ENCODE data around the gene EMILIN1.
"Not testable (repeated sequence)": the region's sequence is repeated elsewhere in the genome, so short reads cannot be mapped to it uniquely, and the experiment has no call there.

The EMILIN1 gene

GRCh38 chr2:27095745-27096651, 17.6 kb downstream of the EMILIN1 start:
- no peak for DNase-seq

DNA sequence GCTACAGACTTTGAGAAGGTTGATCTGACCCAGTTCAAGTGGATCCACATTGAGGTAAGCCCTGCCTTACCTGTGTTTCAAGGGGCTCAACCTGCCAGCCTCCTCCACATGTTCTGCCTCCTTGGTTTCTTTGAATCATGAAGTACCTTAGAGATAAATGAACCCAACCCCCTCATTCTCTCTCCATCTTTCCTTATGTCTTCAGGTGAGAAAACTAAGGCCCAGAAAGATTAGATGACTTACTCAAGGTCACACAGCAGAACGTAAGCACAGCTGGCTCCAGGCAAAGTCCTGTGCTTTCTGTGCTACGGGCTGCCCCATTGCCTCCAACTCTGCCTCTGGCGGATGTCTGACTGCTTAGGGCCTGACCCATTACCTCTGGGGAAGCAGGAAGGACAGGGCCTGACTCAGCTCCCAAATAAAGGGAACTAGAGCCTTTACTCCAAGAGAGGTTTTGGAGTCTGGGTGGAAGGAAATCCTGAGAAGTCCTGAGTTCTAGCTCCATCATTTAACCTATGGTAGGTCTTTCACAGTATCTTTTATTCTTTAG, 18.4 kb downstream of the EMILIN1 start:
- DNase-seq = no peak

DNA sequence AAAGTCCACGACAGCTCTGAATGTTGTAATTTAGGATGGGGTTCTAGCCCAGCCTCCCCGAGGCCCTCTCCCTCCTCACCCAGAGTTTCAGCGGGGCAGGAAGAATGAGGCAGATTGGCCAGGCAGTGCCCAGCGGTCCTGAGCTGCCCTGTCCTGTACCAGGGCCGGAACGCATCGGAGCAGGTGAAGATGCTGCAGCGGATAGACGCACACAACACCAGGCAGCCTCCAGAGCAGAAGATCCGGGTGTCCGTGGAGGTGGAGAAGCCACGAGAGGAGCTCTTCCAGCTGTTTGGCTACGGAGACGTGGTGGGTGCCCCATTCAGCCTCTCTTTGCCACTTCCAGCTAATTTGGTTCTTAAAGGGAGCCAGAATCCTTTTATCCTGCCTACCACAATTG, 18.9 kb downstream of the EMILIN1 start:
- no peak for DNase-seq

DNA sequence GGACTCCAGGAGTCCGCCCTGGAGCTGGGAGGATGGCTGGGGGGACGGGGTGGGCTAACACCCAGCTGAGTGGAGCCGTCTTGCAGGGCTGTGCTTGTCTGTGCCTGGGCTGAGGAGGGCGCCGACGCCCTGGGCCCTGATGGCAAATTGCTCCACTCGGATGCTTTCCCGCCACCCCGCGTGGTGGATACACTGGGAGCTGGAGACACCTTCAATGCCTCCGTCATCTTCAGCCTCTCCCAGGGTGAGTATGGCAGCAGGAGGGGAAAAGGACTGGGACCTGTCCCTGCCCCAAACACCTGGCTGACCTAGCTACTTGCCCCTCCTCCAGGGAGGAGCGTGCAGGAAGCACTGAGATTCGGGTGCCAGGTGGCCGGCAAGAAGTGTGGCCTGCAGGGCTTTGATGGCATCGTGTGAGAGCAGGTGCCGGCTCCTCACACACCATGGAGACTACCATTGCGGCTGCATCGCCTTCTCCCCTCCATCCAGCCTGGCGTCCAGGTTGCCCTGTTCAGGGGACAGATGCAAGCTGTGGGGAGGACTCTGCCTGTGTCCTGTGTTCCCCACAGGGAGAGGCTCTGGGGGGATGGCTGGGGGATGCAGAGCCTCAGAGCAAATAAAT, 21.0 kb downstream of the EMILIN1 start:
- no peak for DNase-seq

GRCh38 chr2:27100036-27100435, 21.6 kb downstream of the EMILIN1 start:
- no peak for DNase-seq

DNA sequence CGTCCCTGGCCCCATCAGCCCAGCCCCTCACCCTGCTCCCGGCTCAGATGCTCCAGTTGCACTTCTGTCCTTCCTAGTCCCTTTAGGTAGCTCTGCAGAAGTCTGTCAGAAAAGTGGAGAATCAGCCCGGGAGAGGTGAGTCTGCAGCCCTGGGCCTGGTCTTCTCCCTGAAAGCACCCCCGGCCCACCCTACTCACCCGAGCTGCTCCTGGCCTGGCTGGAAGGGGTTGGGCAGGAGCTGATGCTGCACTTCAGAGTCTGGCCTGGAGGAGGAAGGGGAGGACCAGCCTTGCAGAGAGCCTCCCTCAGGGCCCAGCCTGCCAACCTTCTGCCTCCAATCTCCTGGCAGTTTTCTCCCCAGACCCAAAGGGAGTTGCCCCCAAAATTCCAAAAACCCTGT, 23.9 kb downstream of the EMILIN1 start:
- no peak for DNase-seq

DNA sequence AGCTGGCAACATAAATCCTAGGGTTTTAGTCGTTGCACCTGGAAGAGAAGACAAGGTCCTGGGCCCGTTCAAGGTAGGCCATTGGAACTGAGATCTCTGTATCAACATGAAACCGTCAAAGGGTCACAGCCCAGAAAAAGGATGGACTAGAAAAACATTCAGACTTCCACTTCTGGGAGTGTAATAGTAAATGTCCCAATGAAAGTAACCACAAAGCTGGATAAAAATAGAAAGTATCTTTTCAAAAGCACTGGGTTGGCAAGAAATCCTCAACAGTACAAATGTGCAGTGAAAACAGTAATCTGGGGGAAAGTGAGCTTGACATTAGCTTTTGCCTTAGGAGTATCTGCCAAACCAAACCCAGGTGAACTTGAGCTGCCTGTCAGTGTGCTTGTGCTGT, 27.6 kb downstream of the EMILIN1 start:
- DNase-seq = no peak

DNA sequence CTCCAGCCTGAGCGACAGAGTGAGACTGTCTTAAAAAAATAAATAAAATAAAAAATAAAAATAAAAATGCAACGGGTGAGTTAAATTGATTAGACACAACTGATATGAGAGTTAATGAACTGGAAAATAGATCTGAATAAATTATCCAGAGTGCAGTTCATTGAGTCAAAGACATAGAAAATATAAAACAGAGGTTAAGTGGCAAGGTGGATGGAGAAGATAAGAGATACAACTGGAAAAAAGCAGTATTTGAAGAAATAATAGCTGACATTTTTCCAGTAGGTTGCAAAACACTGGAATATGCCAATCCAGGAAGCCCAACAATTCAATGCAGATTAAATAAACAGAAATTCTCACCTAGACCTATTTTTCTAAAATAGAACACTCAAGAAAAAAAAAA, 29.8 kb downstream of the EMILIN1 start:
- DNase-seq = no peak

DNA sequence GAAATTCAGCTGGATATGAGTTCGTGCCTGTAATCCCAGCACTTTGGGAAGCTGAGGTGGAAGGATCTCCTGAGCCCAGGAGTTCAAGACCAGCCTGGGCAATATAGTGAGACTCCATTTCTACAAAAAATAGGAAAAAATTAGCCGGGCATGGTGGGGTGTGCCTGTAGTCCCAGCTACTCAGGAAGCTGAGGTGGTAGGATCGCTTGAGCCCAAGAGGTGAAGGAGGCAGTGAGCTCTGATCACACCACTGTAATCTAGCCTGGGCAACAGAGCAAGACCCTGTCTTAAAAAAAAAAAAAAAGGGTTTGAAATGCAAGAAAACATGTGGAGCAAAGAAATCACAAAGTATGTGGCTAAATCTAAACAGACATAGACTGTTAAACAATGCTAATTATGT, 30.7 kb downstream of the EMILIN1 start:
- DNase-seq = no peak

DNA sequence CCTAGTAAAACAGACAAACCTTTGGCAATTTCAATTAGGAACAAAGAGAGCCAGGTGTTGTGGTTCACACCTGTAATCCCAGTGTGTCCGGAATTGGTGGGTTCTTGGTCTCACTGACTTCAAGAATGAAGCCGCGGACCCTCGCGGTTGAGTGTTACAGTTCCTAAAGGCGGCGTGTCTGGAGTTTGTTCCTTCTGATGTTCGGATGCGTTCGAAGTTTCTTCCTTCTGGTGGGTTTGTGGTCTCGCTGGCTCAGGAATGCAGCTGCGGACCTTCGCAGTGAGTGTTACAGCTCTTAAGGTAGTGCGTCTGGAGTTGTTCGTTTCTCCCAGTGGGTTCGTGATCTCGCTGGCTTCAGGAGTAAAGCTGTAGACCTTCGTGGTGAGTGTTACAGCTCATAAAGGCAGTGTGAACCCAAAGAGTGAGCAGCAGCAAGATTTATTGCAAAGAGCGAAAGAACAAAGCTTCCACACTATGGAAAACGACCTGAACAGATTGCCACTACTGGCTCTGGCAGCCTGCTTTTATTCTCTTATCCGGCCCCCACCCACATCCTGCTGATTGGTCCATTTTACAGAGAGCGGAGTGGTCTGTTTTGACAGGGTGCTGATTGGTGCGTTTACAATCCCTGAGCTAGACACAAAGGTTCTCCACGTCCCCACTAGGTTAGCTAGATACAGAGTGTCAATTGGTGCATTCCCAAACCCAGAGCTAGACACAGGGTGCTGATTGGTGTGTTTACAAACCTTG, 32.4 kb downstream of the EMILIN1 start:
- not testable (repeated sequence) for DNase-seq

DNA sequence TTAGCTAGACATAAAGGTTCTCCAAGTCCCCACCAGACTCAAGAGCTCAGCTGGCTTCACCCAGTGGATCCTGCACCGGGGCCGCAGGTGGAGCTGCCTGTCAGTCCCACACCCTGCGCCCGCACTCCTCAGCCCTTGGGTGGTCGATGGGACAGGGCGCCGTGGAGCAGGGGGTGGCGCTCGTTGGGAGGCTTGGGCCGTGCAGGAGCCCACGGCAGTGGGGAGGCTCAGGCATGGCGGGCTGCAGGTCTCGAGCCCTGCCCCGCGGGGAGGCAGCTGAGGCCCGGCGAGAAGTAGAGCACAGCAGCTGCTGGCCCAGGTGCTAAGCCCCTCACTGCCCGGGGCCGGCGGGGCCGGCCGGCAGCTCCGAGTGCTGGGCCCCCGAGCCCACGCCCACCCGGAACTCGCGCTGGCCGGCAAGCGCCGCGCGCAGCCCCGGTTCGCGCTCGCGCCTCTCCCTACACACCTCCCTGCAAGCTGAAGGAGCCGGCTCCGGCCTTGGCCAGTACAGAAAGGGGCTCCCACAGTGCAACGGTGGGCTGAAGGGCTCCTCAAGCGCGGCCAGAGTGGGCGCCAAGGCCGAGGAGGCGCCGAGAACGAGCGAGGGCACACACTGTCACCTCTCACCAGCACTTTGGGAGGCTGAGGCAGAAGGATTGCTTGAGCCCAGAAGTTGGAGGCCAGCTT, 33.1 kb downstream of the EMILIN1 start:
- DNase-seq = not testable (repeated sequence)

- DNase-seq = no peak
Measured at GRCh38 chr2:27115519-27115918, 37.1 kb downstream of the EMILIN1 start.

DNA sequence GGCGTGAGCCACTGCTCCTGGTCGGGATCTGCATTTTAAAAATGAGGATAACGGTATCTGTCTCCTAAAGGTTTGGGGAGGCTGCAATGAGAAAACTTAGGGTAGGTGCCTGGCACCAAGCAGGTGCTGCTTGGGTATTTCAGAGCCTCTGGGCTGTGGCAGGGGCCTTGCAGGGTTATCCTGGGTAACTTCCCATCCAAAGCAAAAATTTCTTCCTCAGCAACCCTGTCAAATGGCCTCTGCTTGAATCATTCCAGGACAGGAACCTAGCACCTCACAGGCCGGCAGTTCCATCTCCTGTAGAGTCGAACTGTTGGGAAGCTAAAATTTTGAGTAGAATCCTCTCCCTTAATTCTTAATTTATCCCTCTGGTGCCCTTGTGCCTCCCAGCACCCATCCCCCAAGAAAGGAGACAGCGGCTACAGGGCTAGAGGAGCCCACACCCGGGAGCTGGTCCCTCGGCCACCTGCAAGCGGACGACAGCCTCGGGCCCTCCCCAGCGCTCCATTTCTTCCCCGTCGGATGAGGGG, 39.6 kb downstream of the EMILIN1 start:
- DNase-seq = no peak

GRCh38 chr2:27118525-27119329, 40.3 kb downstream of the EMILIN1 start, which contains the start of gene CGREF1:
TSS of gene CGREF1 (minus strand) at chr2:27119128. CDS start at chr2:27104366, 14,762 bp downstream.
- DNase-seq = no peak

GRCh38 chr2:27119330-27119670, 40.9 kb downstream of the EMILIN1 start:
- DNase-seq = not testable (repeated sequence)

- DNase-seq = no peak
Measured at GRCh38 chr2:27121906-27122305, 43.5 kb downstream of the EMILIN1 start.

- DNase-seq = no peak
Measured at GRCh38 chr2:27122791-27123190, 44.4 kb downstream of the EMILIN1 start.

GRCh38 chr2:27123302-27124150, 45.1 kb downstream of the EMILIN1 start, which contains the start of gene ABHD1:
TSS of gene ABHD1 (plus strand) at chr2:27123815. CDS start at chr2:27123949, 134 bp downstream.
- no peak for DNase-seq

GRCh38 chr2:27125104-27125503, 46.7 kb downstream of the EMILIN1 start:
- DNase-seq = no peak

GRCh38 chr2:27126252-27126710, 47.9 kb downstream of the EMILIN1 start:
- no peak for DNase-seq

Measured in NK-92 treated with Interleukin-12 subunit alpha and Interleukin-12 subunit beta, amount 100 ng/mL, for 24 hours (cell line).